Measurements from ENCODE around the gene OSBPL1A.
"Not testable (repeated sequence)": the region's sequence is repeated elsewhere in the genome, so short reads cannot be mapped to it uniquely, and the experiment has no call there.

OSBPL1A gene

DNA sequence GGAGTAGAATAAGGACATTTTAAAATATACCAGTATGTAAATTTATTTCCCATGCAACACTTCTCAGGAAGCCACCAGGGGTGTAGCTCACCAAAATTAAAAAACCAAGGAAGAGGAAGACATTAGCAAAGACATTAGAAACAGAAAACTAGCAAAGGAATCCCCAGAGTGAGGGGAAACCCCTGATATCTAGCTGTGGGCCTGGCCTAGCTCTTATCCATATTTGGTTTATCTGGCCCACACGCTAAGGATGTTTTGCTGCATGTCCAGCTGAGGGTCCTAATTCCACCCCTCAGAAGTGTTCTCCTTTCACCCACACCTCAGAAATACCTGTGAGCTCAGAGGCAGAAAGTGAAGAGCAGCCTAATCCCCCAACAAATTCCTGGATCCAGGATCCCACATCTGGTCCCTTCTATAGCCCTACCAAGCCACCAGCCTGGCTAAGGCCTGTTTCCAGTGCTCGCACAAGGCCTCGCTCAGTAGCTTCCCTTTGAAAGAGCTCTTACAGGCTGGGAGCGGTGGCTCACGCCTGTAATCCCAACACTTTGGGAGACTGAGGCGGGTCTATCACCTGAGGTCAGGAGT is 17.4 kb downstream of the OSBPL1A start:
- TF ChIP-seq, protein P1, sequence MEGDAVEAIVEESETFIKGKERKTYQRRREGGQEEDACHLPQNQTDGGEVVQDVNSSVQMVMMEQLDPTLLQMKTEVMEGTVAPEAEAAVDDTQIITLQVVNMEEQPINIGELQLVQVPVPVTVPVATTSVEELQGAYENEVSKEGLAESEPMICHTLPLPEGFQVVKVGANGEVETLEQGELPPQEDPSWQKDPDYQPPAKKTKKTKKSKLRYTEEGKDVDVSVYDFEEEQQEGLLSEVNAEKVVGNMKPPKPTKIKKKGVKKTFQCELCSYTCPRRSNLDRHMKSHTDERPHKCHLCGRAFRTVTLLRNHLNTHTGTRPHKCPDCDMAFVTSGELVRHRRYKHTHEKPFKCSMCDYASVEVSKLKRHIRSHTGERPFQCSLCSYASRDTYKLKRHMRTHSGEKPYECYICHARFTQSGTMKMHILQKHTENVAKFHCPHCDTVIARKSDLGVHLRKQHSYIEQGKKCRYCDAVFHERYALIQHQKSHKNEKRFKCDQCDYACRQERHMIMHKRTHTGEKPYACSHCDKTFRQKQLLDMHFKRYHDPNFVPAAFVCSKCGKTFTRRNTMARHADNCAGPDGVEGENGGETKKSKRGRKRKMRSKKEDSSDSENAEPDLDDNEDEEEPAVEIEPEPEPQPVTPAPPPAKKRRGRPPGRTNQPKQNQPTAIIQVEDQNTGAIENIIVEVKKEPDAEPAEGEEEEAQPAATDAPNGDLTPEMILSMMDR (IDR thresholded peaks at IDR 0.05; ENCODE audit: insufficient read depth, missing control alignments) = no peak
- FAIRE-seq (no peak), DNase-seq (ENCODE audit: insufficient read length, low spot score) (no peak)

DNA sequence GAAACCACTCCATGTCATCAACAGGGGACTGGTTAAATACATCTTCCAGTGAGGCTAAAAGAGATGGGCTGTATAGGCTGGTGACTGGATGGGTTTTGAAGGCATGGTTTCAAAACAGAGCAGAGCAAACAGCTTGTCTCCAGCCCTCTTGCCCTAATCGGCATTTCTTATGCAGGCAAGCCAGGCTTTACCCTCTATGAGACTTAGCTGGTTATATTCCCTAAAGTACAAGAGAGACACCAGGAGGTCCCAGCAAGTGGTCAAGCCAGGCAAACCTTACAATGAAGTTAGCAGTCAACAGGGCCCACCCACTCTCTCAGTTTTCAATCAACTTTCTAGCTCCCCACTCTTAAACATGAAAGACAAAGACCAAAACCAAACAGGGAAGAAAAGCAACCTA is 19.0 kb downstream of the OSBPL1A start:
- TF ChIP-seq, protein P1 (IDR thresholded peaks at IDR 0.05; ENCODE audit: insufficient read depth, missing control alignments) = no peak
- DNase-seq (ENCODE audit: insufficient read length, low spot score) (no peak), FAIRE-seq (no peak)

DNA sequence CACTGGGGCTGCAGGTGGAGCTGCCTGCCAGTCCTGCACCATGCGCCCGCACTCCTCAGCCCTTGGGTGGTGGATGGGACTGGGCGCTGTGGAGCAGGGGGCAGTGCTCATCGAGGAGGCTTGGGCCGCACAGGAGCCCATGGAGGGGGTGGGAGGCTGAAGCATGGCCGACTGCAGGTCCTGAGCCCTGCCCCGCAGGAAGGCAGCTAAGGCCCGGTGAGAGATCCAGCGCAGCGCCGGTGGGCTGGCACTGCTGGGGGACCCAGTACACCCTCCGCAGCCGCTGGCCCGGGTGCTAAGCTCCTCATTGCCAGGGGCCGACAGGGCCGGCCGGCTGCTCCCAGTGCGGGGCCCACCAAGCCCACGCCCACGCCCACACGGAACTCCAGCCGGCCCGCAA is 21.1 kb downstream of the OSBPL1A start:
- not testable (repeated sequence) for DNase-seq (ENCODE audit: insufficient read length, low spot score); FAIRE-seq

DNA sequence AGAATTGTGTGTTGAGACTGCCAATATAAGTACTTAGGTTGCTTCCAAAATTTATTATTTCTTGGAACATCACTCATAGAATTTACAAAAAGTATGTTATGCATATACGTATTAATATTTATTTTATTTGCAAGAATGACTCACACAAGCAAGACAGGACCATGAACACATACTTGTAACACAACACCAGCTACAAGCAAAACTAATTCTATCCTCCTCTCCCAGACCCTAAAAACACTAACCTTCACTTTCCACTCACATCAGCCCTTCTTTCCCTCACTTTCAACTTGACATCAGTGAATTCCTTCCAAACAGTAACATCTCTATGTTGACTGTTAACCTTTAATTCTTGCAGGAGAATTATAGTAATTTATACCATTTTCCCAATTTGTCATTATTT is 24.3 kb downstream of the OSBPL1A start:
- FAIRE-seq (no peak), DNase-seq (ENCODE audit: insufficient read length, low spot score) (no peak)
- TF ChIP-seq, protein P1 (IDR thresholded peaks at IDR 0.05; ENCODE audit: insufficient read depth, missing control alignments) = no peak

DNA sequence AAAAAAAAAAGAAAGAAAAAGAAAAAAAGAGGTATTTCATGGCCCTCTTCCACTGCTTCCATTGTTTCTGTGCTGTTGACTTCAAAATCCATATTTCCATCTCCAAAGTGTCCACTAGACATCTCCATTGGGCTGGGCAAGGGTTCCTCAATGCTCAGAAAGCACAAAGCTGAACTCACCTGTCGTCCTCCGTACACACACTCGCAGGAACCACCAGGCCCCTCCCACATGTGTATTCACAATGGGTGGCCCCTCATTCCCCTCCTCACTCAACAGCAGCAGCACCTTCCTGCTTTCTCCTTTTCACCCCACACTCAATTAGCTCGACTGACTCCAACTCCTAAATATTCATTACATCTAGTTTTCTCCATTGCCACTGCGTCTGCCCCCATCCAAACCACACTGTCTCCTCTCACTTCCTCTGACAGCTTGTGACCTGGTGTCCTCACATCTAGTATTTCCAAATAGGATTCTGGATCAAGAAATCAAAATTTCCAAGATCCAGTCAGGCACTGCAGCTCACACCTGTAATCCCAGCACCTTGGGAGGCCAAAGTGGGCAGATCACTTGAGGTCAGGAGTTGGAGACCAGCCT is 25.2 kb downstream of the OSBPL1A start:
- TF ChIP-seq, protein P1 (IDR thresholded peaks at IDR 0.05; ENCODE audit: insufficient read depth, missing control alignments) = no peak
- FAIRE-seq = no peak
- DNase-seq (ENCODE audit: insufficient read length, low spot score) = no peak

DNA sequence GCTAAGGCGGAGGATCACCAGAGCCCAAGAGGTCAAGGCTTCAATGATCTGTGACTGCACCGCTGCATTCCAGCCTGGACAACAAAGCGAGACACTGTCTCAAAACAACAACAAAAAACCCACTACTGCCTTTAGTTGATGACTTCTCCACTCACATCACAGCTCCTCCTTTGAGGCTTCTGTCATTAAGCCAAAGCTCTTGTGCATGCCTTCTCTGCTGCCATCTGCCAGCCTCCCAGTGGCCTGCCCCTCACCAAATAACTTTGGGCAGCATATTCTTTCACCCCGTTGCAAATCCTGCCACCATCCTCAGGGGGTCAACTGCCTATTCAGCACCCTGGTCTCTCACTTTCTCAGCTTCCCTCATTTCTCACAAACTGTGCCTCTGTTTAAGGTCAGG is 27.5 kb downstream of the OSBPL1A start:
- FAIRE-seq (no peak), DNase-seq (ENCODE audit: insufficient read length, low spot score) (no peak)
- TF ChIP-seq, protein P1 (IDR thresholded peaks at IDR 0.05; ENCODE audit: insufficient read depth, missing control alignments) = no peak

DNA sequence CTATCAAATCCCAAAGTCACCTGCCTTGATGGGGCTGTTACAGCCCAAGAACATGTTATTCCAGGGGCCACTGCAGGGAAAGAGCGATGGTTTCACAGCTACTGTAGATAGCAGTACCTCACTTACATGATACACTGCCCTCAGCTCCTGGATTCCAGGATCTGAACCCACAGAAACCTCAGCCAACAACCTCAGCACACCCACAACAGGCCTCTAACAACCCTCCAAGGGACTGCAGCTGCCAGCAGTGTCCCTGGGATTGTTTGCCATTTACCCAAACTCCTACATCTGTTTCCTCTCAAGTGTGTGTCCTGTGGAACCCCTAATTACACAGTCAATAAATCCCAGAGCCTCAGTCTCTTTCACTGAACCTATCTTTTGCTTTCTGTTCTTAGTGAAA is 28.2 kb downstream of the OSBPL1A start:
- TF ChIP-seq, protein P1 (IDR thresholded peaks at IDR 0.05; ENCODE audit: insufficient read depth, missing control alignments) = no peak
- FAIRE-seq (no peak), DNase-seq (ENCODE audit: insufficient read length, low spot score) (no peak)
